Measurements from ENCODE around the gene RMI2. TPM values are rescaled to one million over a fixed set of nuclear protein-coding genes. Genes with fewer than 3 reads are reported as not detected.

The RMI2 gene
- total and polyA plus RNA-seq, 2 of the 8 experiments (the other 6 are each of a cell fraction or from before 2014, with no cell fraction given), result 58.2 to 96.0 TPM

DNA sequence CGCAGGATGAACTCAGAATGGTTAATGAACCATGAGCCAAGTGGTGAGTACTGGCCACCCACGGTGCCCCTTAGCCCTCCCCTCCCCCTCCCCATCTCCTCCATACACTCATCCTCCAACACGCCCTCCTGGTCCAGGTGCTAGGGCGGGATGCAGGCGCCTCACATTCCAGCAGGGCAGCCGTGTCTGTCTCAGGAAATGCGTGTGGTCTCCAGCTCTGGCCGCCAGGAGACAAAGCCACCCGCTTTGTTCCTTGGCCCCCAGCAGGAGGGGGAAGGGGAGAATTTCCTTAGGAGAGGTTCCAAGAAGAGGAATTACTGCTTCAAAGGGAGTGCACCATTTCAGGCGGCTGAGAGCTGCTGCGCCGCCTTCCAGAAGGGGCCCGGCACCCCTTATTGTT is 29.7 kb upstream of the RMI2 start (continued):
- TF ChIP-seq, protein P1, sequence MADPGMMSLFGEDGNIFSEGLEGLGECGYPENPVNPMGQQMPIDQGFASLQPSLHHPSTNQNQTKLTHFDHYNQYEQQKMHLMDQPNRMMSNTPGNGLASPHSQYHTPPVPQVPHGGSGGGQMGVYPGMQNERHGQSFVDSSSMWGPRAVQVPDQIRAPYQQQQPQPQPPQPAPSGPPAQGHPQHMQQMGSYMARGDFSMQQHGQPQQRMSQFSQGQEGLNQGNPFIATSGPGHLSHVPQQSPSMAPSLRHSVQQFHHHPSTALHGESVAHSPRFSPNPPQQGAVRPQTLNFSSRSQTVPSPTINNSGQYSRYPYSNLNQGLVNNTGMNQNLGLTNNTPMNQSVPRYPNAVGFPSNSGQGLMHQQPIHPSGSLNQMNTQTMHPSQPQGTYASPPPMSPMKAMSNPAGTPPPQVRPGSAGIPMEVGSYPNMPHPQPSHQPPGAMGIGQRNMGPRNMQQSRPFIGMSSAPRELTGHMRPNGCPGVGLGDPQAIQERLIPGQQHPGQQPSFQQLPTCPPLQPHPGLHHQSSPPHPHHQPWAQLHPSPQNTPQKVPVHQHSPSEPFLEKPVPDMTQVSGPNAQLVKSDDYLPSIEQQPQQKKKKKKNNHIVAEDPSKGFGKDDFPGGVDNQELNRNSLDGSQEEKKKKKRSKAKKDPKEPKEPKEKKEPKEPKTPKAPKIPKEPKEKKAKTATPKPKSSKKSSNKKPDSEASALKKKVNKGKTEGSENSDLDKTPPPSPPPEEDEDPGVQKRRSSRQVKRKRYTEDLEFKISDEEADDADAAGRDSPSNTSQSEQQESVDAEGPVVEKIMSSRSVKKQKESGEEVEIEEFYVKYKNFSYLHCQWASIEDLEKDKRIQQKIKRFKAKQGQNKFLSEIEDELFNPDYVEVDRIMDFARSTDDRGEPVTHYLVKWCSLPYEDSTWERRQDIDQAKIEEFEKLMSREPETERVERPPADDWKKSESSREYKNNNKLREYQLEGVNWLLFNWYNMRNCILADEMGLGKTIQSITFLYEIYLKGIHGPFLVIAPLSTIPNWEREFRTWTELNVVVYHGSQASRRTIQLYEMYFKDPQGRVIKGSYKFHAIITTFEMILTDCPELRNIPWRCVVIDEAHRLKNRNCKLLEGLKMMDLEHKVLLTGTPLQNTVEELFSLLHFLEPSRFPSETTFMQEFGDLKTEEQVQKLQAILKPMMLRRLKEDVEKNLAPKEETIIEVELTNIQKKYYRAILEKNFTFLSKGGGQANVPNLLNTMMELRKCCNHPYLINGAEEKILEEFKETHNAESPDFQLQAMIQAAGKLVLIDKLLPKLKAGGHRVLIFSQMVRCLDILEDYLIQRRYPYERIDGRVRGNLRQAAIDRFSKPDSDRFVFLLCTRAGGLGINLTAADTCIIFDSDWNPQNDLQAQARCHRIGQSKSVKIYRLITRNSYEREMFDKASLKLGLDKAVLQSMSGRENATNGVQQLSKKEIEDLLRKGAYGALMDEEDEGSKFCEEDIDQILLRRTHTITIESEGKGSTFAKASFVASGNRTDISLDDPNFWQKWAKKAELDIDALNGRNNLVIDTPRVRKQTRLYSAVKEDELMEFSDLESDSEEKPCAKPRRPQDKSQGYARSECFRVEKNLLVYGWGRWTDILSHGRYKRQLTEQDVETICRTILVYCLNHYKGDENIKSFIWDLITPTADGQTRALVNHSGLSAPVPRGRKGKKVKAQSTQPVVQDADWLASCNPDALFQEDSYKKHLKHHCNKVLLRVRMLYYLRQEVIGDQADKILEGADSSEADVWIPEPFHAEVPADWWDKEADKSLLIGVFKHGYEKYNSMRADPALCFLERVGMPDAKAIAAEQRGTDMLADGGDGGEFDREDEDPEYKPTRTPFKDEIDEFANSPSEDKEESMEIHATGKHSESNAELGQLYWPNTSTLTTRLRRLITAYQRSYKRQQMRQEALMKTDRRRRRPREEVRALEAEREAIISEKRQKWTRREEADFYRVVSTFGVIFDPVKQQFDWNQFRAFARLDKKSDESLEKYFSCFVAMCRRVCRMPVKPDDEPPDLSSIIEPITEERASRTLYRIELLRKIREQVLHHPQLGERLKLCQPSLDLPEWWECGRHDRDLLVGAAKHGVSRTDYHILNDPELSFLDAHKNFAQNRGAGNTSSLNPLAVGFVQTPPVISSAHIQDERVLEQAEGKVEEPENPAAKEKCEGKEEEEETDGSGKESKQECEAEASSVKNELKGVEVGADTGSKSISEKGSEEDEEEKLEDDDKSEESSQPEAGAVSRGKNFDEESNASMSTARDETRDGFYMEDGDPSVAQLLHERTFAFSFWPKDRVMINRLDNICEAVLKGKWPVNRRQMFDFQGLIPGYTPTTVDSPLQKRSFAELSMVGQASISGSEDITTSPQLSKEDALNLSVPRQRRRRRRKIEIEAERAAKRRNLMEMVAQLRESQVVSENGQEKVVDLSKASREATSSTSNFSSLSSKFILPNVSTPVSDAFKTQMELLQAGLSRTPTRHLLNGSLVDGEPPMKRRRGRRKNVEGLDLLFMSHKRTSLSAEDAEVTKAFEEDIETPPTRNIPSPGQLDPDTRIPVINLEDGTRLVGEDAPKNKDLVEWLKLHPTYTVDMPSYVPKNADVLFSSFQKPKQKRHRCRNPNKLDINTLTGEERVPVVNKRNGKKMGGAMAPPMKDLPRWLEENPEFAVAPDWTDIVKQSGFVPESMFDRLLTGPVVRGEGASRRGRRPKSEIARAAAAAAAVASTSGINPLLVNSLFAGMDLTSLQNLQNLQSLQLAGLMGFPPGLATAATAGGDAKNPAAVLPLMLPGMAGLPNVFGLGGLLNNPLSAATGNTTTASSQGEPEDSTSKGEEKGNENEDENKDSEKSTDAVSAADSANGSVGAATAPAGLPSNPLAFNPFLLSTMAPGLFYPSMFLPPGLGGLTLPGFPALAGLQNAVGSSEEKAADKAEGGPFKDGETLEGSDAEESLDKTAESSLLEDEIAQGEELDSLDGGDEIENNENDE (IDR thresholded peaks at IDR 0.05; ENCODE audit: insufficient replicate concordance, low read length), result no peak
- TF ChIP-seq BRCA1 (IDR thresholded peaks at IDR 0.05; ENCODE audit: low read depth, low read length), result no peak
- 0 out of 2 replicates have a peak, but pooled peaks have one; percentile 17 for TF ChIP-seq TBP (IDR thresholded peaks at IDR 0.05; ENCODE audit: low read depth, low read length)
- peak; percentile 71 for TF ChIP-seq CHD2 (IDR thresholded peaks at IDR 0.05; ENCODE audit: low read length)
- no peak for TF ChIP-seq SUZ12 (IDR thresholded peaks at IDR 0.05; ENCODE audit: low read length)
- TF ChIP-seq, protein P2, sequence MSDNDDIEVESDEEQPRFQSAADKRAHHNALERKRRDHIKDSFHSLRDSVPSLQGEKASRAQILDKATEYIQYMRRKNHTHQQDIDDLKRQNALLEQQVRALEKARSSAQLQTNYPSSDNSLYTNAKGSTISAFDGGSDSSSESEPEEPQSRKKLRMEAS (IDR thresholded peaks at IDR 0.05), result peak; percentile 81
- no peak for TF ChIP-seq SRF (IDR thresholded peaks at IDR 0.05; ENCODE audit: low read depth, low read length)
- peak; percentile 44; the same call in 1 of the 2 replicates for TF ChIP-seq KDM1A (IDR thresholded peaks at IDR 0.05; ENCODE audit: borderline replicate concordance, low read length)
- peak; percentile 83; the same call in 1 of the 2 replicates for TF ChIP-seq SP1 (IDR thresholded peaks at IDR 0.05; ENCODE audit: low read depth, low read length)
- TF ChIP-seq KDM4A (IDR thresholded peaks at IDR 0.05; ENCODE audit: low read depth, low read length, severe bottlenecking), result no peak
- TF ChIP-seq TAF1 (IDR thresholded peaks at IDR 0.05; ENCODE audit: low read depth, low read length), result no peak
- no peak for TF ChIP-seq CBX5 (IDR thresholded peaks at IDR 0.05; ENCODE audit: low read depth, low read length)
- TF ChIP-seq POU5F1 (IDR thresholded peaks at IDR 0.05; ENCODE audit: low read depth, low read length), result no peak
